GM21390 (cell line): ENCODE data around the gene SLC43A1.
A peak's percentile ranks its signal among the peaks of the same experiment; 100 is the strongest.

Experiments used
- ATAC-seq: cut with Tn5 transposase; IDR thresholded peaks from one replicate; pipeline ENCODE4 v1.9.1; 2021; ENCODE audit not compliant: unreplicated experiment

The SLC43A1 gene

DNA sequence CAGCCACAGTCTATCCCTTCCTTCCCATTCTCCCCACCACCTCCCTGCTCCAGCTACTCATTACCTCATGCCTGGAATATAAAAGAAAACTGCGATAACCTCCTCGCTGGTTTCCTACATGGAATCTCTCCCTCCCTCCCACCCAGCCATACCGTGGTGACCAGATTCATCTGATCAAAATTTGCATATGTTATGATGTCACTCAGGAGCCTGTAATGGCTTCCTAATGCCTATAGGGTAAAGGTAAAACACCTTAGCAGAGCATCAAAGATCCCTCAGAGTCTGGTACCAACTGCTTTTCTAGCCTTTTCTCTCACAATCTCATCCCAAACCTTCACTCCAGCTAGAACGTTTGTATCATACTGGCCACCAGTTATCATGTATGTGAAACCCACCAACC, 35.6 kb downstream of the SLC43A1 start:
- no peak for ATAC-seq

DNA sequence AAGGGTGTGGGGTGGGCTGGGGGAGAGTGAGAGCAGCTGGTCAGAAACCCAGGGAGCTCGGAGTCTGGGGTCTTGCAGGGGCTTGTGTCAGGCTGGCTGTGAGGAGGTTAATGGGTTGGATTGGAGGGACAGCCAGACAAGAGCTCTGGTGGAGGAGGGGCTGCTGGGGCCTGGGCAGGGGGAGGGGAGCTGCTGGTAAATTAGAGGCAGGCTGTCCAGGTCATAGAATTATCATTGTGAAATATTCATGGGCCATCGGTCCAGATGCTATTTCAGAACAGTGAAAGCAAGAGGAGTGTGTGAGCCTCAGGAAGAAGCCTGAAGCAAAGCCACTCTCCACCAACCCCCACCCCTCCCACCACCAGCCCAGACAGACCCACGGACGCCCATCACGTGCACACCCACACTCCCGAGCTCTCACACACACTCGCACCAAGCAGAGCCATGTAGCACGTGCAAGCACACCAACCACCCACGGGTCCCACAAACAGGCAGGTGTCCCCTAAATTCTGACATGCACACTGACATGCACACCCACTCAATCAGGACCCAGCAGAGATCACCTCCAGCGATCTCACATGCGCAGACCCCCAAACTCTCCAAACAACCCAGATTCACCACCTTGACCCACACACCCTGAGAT, 36.4 kb downstream of the SLC43A1 start:
- no peak for ATAC-seq

DNA sequence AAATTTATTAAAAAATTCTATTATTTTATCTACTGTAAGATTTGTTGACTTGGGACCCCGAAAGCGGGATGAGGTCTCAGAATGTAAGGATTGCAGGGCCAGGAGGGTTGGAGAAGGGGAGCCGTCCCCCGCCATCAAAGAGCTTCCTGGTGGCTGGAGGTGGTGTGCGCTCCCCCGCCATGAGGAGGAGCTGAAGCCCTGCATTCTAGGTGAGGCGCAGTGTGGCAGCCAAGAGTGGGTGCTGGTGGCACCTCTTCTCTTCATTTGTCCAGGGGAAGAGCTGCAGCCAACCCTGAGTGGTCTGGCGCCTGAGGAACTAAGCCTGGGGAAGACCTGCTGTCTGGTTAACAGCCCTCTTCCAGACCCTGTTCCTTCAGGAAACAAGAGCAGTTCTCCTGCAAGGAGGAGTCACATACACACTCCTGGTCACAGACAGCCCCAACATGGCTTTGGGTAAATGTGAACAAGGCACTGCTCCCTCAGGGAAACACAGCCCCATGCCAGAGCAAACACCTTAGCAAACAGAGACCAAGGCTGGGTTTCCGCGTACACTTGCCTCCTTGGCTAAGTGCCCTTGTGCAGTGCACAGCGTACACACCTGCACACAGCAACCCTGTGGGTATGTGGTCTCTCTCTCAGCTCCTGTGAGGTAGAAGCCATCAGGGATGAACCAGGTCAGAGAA, 37.9 kb downstream of the SLC43A1 start:
- ATAC-seq = no peak

DNA sequence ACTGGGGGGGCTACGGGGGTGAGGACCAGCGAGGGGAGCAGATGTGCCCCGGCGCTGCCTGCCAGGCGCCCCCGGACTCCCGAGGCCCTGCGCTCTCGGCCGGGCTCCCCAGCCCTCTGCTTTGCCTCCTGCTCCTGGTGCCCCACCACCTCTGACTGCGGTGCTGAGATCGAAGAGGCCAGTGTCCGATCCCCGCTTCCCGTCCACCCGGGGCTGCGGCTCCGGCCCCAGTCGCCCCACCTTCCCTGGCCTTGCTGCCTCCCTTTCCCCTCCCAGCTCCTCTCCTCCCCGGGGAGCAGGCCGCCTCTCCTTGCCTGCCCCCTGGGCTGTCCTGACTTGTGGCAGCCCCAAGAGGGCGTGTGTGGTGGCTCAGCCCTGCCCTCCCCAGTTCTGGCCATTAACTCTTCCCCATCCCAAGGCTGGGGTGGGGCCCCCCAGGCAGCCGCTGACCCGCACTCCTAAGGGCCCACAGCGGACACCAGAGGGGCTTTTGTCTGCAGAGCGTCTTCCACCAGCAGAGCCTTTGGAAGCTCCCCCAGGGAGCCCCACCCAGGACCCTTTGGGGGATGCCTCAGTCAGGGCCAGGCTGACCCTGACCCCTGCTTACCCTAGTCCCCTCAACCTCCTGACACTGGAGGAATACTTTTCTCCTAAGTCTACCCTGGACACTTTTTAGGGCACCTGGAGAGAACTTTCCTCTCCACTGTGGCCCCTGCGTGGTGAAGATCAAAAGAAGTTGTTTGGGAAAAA, 38.6 kb downstream of the SLC43A1 start:
- ATAC-seq = peak; percentile 47

DNA sequence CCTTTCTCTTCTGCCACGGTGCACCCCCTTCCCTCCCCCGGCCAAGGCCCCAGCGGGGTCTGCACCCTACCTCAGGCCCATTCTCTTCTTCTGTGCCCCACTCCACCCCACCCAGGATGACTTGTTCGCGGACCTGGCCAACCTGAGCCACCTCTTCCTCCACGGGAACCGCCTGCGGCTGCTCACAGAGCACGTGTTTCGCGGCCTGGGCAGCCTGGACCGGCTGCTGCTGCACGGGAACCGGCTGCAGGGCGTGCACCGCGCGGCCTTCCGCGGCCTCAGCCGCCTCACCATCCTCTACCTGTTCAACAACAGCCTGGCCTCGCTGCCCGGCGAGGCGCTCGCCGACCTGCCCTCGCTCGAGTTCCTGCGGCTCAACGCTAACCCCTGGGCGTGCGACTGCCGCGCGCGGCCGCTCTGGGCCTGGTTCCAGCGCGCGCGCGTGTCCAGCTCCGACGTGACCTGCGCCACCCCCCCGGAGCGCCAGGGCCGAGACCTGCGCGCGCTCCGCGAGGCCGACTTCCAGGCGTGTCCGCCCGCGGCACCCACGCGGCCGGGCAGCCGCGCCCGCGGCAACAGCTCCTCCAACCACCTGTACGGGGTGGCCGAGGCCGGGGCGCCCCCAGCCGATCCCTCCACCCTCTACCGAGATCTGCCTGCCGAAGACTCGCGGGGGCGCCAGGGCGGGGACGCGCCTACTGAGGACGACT, 39.3 kb downstream of the SLC43A1 start:
- peak; percentile 33 for ATAC-seq

DNA sequence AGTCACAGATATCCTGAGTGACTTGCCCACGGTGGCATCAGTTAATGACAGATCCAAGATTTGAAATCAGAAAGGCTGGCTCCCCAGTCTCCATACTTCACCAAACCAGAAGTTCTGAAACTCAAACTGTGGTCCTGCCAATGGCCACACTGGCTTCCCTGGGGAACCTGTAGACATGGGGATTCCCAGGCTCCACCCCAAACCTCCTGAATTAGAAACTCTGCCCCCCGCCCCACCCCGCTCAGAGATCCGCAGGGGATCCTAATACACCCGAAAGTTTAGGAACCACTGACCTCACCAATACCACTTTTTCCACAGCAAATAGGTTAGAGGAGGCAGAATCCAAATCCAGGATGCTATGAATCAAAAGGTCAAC, 39.8 kb downstream of the SLC43A1 start:
- ATAC-seq = peak; percentile 26

DNA sequence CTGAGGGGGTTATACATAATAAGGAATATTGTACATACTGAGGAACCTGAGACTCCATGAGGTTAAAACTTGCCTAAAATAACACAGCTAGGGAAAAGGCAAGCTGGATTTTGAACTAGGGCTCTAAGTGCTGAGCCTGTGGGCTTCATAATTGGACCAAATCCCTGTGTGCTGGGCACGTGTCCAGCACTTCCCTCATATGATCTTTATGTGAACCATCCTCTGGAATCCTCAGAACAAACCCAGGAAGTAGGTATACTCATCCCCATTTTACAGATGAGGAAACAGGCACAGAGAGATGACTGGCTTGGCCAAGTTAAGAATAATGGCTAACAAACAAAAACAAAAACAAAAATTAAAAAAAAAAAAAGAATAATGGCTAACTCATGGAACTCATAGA, 40.3 kb downstream of the SLC43A1 start:
- ATAC-seq = no peak

DNA sequence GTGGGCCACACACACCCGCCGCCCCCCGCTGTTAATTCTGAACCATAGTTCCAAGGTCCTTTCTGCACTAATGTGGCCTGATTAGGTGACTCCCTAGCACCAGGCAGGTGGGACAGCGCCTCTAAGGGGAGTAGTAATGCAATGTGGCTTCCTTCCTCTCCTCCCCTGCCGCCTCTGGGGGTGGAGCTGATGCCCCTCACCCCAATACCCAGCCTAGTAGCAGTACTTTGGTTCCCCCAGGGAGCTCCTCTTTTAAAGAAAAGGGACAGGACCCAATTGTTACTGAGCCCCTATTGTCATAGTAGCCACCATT, 40.7 kb downstream of the SLC43A1 start:
- no peak for ATAC-seq

DNA sequence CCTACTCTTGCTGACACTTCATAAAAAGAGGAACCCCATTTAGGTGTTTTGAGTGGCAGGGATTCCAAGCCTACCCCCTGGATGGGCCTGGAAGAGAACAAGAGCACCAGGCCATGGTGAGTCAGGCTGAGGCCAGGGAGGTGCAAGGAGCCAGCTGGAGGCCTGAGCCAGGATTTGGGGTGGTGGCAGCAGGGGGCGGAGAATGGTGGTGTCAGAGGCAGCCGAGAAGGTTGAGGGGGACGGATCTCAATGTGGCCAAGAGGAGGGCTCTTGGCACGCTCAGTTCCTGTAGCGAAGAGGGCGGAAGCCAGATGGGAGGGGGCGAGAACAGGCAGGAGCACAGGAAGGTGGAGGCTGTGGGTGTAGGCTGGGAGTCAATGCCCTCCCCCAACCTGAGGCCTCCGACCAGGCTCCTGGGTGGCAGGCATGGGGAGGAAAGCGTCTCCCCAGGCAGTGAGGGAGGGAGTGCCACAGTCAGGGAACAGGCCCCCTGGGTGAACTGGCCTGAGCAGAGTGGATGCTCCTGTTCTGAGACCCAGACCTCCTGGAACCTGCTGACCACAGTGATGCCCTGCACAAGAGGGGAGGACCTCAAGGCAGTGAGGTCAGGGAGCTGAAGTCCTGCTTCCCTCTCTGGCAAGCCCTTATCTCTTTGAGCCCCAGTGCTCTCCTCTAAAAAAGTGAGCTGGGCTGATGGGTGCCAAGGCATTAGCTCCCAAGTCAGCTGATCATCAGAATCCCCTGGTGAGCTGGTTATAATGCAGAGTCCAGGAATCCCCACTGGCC, 41.3 kb downstream of the SLC43A1 start:
- no peak for ATAC-seq

DNA sequence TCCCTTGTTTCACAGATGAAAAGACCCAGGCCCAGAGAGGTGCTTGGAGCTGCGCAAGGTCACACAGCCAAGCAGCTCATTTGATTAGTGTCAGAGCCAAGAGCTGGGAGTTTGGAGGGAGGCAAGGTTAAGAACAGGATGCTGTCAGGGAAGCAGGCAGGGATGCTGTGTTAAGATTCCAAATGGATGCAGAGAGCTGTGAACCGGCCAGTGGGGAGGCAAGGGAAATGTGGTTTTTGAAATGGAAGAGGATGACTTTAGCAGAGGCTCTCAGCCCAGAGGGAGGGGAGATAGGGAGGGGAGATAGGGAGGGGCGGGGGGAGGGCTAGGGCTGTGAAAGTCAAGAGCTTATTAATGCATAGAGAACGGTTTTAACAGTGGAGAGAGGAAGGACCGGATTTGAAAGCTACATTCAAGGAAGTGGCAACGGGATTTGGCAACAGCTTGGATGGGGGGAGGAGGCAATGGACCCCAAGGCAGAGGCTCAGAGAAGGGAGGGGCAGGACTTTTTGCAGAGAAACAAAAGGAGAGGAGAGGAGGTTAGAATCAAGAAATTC, 42.1 kb downstream of the SLC43A1 start:
- ATAC-seq = no peak

DNA sequence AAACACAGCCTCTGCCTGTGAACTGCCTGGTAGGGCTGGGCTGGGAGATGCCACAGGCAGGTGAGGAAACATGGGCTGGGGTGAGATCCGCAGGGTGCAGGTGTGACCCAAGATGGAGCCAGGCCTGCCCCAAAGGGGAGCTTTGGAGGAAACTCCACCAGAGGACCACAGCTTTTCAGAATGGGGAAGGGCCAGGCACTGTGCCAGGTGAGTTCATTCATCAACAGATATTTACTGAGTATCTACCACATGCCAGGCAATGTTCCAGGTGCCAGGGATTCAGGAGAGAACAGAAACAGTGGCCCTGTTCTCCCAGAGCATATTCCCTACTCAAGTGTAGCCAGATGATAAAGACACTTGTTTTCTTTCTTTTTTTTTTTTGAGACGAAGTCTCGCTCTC, 44.0 kb downstream of the SLC43A1 start:
- ATAC-seq = no peak

DNA sequence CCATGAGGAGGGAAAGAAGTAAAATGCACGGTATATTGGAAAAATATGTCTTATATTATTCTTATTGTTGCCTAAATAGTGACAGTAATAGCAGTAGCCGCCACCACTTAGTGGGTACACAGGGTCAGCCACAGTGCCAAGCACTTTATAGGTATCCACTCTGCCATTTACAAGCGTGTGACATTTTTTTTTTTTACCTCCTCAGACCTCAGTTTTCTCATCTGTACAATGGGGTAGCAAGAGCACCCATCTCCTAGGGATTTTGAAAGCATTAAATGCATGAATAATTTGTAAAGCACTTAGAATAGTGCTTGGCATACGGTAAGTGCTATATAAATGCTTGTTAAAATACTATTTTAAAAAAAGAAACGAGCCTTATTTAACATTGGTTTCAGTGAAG, 46.2 kb downstream of the SLC43A1 start:
- ATAC-seq = no peak

DNA sequence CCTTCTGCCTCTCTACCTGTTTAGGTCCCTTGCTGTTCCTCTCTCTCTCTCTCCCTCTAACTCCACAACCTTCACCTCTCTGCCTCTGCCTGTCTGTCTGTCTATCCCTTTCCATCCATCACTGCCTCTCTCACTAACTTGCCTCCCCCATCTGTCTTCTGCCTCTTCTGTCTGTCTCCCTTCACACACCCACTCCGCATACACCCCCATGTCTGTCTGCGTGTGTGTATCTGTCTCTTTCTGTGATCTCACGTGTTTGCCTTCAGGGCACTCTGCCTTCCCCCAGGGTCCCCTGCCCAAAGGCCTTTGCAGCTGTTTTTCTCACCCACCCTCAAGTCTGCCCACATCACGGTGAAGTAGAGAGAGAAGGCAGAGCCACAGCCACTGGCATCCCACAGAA, 47.2 kb downstream of the SLC43A1 start:
- ATAC-seq = no peak

DNA sequence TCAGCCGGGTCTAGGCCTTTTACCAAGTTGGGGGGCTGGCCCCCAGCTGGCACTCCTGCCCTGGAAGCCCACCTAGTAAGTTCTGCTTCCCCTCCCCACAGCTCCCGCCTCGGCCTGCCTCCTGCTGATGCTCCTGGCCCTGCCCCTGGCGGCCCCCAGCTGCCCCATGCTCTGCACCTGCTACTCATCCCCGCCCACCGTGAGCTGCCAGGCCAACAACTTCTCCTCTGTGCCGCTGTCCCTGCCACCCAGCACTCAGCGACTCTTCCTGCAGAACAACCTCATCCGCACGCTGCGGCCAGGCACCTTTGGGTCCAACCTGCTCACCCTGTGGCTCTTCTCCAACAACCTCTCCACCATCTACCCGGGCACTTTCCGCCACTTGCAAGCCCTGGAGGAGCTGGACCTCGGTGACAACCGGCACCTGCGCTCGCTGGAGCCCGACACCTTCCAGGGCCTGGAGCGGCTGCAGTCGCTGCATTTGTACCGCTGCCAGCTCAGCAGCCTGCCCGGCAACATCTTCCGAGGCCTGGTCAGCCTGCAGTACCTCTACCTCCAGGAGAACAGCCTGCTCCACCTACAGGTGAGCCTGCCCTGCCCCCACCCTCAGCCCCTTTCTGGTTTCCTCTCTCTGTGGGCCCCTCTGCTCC, 47.9 kb downstream of the SLC43A1 start:
- no peak for ATAC-seq

DNA sequence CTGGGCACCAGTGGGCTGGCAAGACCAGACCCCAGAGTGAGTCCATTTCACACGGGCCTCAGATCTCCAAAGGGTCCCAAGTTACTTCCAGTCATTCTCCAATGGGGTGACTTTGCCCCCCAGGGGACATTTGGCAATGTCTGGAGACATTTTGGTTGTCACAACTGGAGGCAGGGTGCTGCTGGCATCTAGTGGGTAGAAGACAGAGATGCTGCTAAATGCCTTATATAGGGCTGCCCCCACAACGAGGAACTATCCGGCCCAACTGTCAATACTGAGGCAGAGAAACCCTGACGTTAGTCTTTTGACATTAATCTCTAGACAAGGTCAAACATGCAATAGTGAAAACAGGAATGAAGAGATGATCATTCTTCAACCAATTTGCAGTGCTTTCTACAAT, 48.8 kb downstream of the SLC43A1 start:
- ATAC-seq = no peak

DNA sequence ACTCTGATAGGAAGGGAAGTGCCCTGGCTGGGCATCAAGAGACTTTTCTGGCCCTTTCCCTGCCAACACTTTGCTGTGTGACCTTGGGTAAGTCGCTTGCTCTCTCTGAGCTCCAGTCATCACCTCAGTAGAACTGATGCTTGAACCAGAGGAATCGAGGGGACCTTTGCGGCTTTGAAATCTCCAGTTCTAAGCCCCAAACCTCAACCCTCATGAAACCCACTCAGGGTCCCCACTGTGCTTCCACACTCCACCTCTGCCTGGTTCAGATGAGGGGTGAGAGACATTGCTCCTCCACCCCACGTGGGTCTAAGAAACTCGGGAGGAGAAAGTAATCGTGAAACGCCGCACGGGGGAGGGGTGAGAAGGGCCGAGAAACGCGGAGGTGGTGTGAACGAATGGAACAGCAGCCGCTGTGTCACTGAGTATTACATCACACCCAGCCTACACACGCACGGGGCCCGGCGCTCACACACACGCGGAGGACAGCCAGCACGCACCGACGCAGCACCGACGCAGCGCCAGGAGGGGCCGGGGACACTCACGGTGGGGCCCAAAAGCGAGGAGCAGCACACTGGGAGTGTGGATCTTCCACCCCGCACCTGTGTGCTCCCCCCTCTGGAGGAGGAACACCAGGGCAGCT, 50.8 kb downstream of the SLC43A1 start:
- no peak for ATAC-seq

DNA sequence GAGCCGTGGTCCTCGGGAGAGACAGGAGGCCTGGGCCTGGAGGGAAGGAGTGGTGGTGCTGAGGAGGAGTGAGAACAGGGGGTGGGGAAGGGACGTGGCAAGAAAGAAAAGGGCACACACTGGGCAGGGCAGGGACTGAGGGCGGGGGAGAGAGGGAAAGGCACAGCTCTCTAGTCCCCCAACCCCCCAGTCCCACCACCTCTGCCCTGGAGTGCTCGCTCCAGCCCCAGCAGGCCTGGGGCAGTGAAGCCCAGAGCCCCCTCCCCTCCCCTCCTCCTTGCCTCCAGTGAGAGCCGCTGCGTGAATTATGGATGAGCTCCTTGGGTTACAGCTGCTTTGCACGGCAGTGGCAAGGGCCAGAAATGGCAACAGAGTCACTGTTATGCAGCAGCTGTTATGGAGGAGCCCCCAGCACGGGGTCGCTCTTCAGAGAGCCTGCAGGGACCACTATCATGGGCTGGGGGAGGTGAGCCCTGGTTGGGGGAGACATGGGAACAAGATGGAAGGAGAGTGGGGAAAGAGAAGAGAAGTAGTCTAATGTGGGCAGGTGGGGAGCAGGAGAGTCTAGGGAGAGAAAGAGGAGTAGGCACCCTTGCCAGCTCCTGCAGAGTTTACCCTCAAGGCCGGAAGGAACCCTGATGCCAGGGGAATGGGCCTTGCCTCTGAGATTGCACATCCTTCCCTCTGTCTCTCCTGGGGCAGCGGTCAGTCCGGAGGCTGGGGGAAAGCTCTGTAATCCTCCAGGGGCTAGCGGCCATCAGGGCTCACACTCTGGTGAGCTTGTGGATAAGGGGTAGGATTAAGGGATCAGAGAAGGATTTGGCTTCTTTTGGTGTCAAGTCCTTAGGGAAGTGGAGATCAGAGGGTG, 51.6 kb downstream of the SLC43A1 start:
- no peak for ATAC-seq

DNA sequence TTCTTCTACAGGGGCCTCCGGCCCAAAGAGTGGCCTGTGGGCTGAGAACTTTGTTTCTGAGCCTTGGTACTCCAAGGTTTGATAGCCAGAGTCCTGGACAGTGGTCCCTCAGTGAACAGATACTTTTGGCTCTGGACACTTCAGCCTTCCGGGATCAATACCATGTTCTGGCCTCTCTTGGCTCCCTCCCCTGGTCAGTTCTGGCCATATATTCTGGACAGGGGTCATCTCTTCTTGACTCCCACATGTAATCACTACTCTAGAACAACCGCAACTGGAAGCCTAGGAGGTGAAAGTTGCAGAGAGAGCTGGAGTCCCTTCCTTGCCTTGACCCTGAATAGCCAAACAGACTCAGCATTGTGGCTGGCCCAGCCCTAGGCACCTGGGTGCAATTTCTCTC, 52.9 kb downstream of the SLC43A1 start:
- no peak for ATAC-seq
